Dermis blood vessel endothelial cell (primary cell): ENCODE measurements around the gene NISCH. TPM values are rescaled to one million over a fixed set of nuclear protein-coding genes. Genes with fewer than 3 reads are reported as not detected.

Source experiments
- total RNA-seq: library from RNA; depleted of rRNA; stranded (reverse); fragments of >200 nt; gene quantifications from 2 replicates; pipeline ENCODE4 v1.2.3, GENCODE V29; 2014

NISCH gene
- total RNA-seq, 1 donor from 2014 or later, result 106 TPM

Other genes starting within 250 kb of the NISCH start
- gene TLR9, start 230.0 kb upstream of the NISCH start, total RNA-seq, result under 0.01 TPM in 1 of 2 replicates, not detected in the other
- gene TWF2, start 216.4 kb upstream of the NISCH start, total RNA-seq, result 144 and 147 TPM in 2 replicates
- 20.6 and 25.0 TPM in 2 replicates for gene PPM1M, start 209.8 kb upstream of the NISCH start, total RNA-seq
- 81.3 and 111 TPM in 2 replicates for gene WDR82, start 177.0 kb upstream of the NISCH start, total RNA-seq
- gene GLYCTK, start 167.8 kb upstream of the NISCH start, total RNA-seq, result 22.3 and 22.9 TPM in 2 replicates
- gene DNAH1, start 139.3 kb upstream of the NISCH start, total RNA-seq, result 3.3 and 5.6 TPM in 2 replicates
- 72.7 and 92.1 TPM in 2 replicates for gene BAP1, start 45.6 kb upstream of the NISCH start, total RNA-seq
- 2.9 and 4.4 TPM in 2 replicates for gene PHF7, start 44.9 kb upstream of the NISCH start, total RNA-seq
- gene SEMA3G, start 10.5 kb upstream of the NISCH start, total RNA-seq, result 30.5 and 30.9 TPM in 2 replicates
- gene TNNC1, start 1.6 kb upstream of the NISCH start, total RNA-seq, result not detected in 2 replicates
- 462 and 464 TPM in 2 replicates for gene STAB1, start 39.7 kb downstream of the NISCH start, total RNA-seq
- gene NT5DC2, start 78.3 kb downstream of the NISCH start, total RNA-seq, result 32.2 and 81.1 TPM in 2 replicates
- gene UQCC5, start 81.0 kb downstream of the NISCH start, total RNA-seq, result 1.7 and 2.7 TPM in 2 replicates
- 83.9 and 107 TPM in 2 replicates for gene PBRM1, start 230.3 kb downstream of the NISCH start, total RNA-seq
- gene GNL3, start 230.4 kb downstream of the NISCH start, total RNA-seq, result 113 and 135 TPM in 2 replicates